Activated CD4-positive, alpha-beta memory T cell treated with anti-CD3 and anti-CD28 coated beads for 36 hours (primary cell): Measurements from ENCODE around the gene HRH2. TPM values are rescaled to one million over a fixed set of nuclear protein-coding genes. Genes with fewer than 3 reads are reported as not detected.

Experiments
- CTCF ChIA-PET: fragments of 350-600 bp; sonication (Branson Sonifier 250); formaldehyde crosslinking; loops from one replicate; lab custom pipeline; 2021; ENCODE audit warnings: antibody characterized with exemption, inconsistent platforms; lab: Charles Lee
- POLR2A ChIA-PET: fragments of 350-600 bp; sonication (Branson Sonifier 250); formaldehyde crosslinking; loops from one replicate; lab custom pipeline; 2021; ENCODE audit warnings: antibody characterized with exemption; lab: Charles Lee
- DNase-seq: peaks from one replicate; pipeline ENCODE4 v3.0.0-alpha.2; 2020
- H3K27ac Mint-ChIP-seq: one replicate; pipeline ENCODE4 v1.8.0; 2021; ENCODE audit warnings: mixed read lengths
- H3K27me3 Mint-ChIP-seq: one replicate; pipeline ENCODE4 v1.8.0; 2021; ENCODE audit warnings: mixed read lengths
- H3K36me3 Mint-ChIP-seq: one replicate; pipeline ENCODE4 v1.8.0; 2021; ENCODE audit warnings: mixed read lengths
- H3K4me1 Mint-ChIP-seq: one replicate; pipeline ENCODE4 v1.8.0; 2021; ENCODE audit warnings: low read depth, mixed read lengths
- H3K4me3 Mint-ChIP-seq: one replicate; pipeline ENCODE4 v1.8.0; 2021; ENCODE audit warnings: mild to moderate bottlenecking, mixed read lengths
- H3K9me3 Mint-ChIP-seq: one replicate; pipeline ENCODE4 v1.8.0; 2021; ENCODE audit warnings: mixed read lengths
- intact Hi-C: fragments of 100-400 bp; cut with micrococcal nuclease; formaldehyde crosslinking; loops from one replicate; pipeline ENCODE4 v1.15.1; 2023
- total RNA-seq, 2 experiments: library from RNA; stranded (reverse); gene quantifications; one replicate each; pipeline ENCODE4 v1.2.3, GENCODE V29; 2021

HRH2 gene
- total RNA-seq, 2 experiments from 2014 or later = 11.6 to 11.8 TPM

DNA sequence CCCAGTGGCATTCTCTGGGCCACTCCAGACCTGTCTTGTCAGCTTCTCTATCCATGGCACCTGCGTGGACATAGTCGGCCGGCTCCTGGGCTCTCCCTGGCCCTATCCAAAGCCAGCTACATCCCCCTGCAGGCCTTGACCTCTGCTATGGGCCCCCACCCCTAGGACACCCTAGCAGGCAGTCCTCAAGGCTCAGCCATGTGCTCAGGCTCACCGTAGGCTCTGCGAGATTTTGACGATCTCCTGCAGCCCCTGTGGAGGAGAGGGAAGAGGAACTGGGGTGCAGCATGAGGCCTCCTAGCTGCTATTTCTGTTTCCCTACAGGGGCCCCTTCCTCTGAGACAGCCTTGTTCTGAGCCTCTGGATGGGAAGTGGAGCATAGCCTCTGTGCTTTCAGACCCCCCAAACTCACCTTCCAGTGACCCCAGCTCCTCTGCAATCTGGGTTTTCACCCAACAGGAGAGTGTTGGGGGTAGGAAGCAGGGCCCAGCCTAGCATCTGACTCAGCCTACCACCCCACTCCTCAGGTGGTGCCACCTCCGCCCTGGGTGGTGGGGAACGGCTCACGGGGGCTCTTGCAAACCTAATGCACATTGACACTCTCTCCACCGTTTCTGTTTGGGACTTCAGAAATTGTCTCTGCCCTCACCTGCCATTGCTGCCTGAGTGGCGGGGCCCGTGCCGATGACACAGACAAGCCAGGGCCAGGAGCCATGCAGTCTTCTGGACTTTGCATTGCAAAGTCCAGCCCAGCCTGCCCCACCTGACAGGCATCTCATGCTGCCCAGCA lies 36.7 kb downstream of the HRH2 start:
- Mint-ChIP-seq H3K36me3 (peaks cover 2% of the 10 kb centered on the region), H3K9me3 (no peaks in the 10 kb centered on the region), H3K4me1 (peaks cover 16% of the 10 kb centered on the region), H3K4me3 (no peak overlapping the region), H3K27ac (no peak overlapping the region), H3K27me3 (no peaks in the 10 kb centered on the region)
- ChIA-PET CTCF (interaction anchor here (1.2 to 15.7 kb wide), 3 partner anchors 24 to 162 kb away, joined by 3 to 273 read pairs (median 8); no protein-coding TSS in a partner anchor), POLR2A (interaction anchor here (0.9 kb wide), 1 partner anchor 161 kb away, joined by 3 read pairs; no protein-coding TSS in a partner anchor)
- intact Hi-C loops = no loop called here
- DNase-seq = no peak

DNA sequence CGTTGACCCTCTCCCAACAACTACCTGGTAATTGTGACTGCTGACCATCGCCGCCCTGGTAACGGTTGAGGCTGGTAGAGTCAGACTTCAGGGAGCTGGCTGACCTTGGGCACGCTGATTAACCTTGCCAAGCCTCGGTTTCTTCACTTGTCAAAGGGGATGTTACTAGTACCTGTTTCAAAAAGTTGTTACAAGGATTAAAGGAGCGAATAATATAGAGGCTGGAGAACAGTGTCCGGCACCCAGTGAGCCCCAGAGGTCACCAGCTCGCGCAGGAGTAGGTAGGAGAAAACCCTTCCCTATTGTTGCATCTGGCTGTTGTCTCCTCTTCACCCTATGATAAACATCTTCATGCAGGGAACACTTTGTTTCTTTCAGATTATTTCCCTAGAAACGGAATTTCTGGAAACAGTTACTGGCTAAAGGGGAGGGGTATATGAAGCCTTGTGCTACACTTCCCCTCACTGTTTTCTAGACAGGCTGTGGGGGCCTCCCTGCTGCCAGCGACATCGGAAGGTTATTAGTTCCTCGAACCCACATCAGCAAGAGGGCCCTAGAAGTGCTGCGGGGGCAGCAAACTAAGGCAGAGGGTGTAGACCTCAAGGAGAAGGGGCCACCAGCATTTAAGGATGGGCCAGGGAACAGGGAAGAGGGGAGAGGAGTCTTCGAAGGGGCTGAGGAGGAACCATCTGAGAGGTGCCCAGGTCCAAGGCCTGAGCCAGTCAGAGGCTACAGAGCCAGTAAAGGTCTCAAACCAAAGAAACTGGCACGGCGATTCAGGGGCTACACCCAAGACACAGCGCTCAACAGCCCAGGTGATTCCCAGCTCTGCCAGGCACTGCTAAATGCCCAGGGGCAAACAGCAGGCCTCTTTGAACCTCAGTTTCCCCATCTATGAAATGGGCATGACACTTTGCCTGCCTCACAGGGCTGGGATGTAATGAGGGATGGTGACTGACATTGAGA lies 37.6 kb downstream of the HRH2 start:
- peak overlapping the region; percentile 90 for H3K27ac Mint-ChIP-seq
- POLR2A ChIA-PET = interaction anchor here (1.4 kb wide), 1 partner anchor 161 kb away, joined by 4 read pairs; no protein-coding TSS in a partner anchor
- no peaks in the 10 kb centered on the region for H3K9me3 Mint-ChIP-seq
- CTCF ChIA-PET = interaction anchor here (0.9 to 15.7 kb wide), 8 partner anchors 9 to 214 kb away, joined by 3 to 273 read pairs (median 8); partner anchors contain the start of gene HRH2
- peak overlapping the region; percentile 60 for H3K4me3 Mint-ChIP-seq
- intact Hi-C loops = loop anchor here (1.0 kb wide), 4 partner anchors 38 to 174 kb away; no protein-coding TSS in a partner anchor
- peaks cover 16% of the 10 kb centered on the region for H3K4me1 Mint-ChIP-seq
- peaks cover 5% of the 10 kb centered on the region for H3K36me3 Mint-ChIP-seq
- no peak for DNase-seq
- no peaks in the 10 kb centered on the region for H3K27me3 Mint-ChIP-seq

DNA sequence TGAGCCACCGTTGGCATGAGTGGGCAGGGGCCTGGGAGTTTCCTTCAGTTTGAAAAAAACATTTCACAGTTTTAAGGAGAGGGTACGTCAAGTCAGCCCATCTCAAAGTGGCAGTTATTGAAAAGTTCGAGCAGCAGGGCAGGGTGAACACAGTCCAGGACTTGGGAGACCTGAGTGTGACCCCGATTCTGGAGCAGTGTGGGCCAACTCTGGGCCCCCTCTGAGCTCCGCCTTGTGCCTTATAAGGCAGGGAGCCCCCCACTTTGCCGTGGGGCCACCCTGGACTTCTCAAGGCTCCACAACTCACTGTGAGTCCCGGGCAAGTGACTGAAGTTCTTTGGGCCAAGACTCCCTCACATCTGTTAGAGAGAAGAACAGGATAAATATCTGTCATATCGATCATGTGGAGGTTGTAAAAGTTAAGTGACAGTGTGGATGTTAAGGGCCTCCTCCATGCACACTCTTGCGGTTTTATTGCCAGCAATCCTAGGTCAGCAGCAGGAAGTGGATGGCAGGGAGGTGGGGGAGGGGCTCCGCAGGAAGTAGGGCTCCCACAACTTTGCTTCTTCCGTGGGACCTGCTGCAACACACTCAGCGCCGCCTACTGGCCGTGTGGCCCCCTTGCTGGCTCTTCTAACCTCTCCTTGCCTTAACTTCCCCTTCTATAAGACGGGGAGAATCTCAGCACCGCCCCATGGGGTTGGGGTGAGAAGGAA lies 38.4 kb downstream of the HRH2 start:
- Mint-ChIP-seq H3K4me3 (peak overlapping the region; percentile 60), H3K9me3 (no peaks in the 10 kb centered on the region), H3K4me1 (peaks cover 16% of the 10 kb centered on the region), H3K27ac (peak overlapping the region; percentile 90), H3K27me3 (no peaks in the 10 kb centered on the region), H3K36me3 (peaks cover 5% of the 10 kb centered on the region)
- ChIA-PET POLR2A (interaction anchor here (1.4 kb wide), 1 partner anchor 162 kb away, joined by 4 read pairs; no protein-coding TSS in a partner anchor), CTCF (interaction anchor here (0.8 to 15.7 kb wide), 17 partner anchors 8 to 215 kb away, joined by 3 to 273 read pairs (median 4); partner anchors contain the start of gene HRH2)
- peak; percentile 92 for DNase-seq
- intact Hi-C loops = loop anchor here (1.0 kb wide), 4 partner anchors 39 to 175 kb away; no protein-coding TSS in a partner anchor

DNA sequence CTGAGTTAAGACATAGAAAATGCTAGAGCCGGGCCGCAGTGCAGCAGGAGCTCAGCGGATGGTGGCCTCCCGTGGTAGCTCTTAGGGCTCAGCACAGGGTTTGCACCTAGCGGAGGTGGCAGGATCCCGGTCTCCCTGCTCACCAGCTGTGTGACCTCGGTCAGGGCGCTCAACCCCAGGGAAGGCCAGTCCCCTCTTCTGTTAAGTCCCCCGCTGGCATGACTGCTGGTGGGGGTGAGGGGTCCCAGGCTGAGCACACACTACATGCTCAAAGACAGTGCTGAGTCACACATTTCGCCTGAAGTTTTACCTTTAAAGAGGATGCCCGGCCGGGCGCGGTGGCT lies 39.0 kb downstream of the HRH2 start:
- Mint-ChIP-seq H3K27me3 (no peaks in the 10 kb centered on the region), H3K9me3 (no peaks in the 10 kb centered on the region), H3K4me3 (no peak overlapping the region), H3K27ac (no peak overlapping the region), H3K36me3 (peaks cover 5% of the 10 kb centered on the region), H3K4me1 (peaks cover 16% of the 10 kb centered on the region)
- POLR2A ChIA-PET = interaction anchor here (1.4 kb wide), 1 partner anchor 163 kb away, joined by 4 read pairs; no protein-coding TSS in a partner anchor
- CTCF ChIA-PET = interaction anchor here (0.8 to 15.7 kb wide), 17 partner anchors 8 to 216 kb away, joined by 3 to 273 read pairs (median 4); partner anchors contain the start of gene HRH2
- intact Hi-C loops = loop anchor here (1.0 kb wide), 4 partner anchors 40 to 176 kb away; no protein-coding TSS in a partner anchor
- DNase-seq = no peak

DNA sequence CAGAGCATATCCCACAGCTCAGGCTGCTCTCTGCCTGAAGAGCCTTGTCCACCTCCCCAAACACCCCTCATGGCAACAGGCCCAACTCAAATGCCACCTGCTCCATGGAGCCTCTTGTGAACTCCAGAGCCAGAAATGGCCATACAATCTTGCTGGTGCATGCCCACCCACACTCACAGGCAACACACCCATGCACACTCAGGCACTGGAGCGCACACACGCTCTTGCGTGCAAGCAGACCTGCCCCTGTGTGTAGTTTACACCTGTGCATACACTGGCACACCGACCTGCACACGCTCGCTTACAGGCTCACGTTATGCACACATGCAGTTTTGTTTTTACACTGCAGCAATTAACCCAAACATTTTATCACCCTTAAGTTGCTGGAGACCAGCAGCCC lies 40.0 kb downstream of the HRH2 start:
- peak overlapping the region; percentile 4 for H3K27ac Mint-ChIP-seq
- H3K27me3 Mint-ChIP-seq = no peaks in the 10 kb centered on the region
- POLR2A ChIA-PET = no interaction called here
- H3K36me3 Mint-ChIP-seq = peaks cover 5% of the 10 kb centered on the region
- intact Hi-C loops = no loop called here
- DNase-seq = no peak
- H3K4me1 Mint-ChIP-seq = peaks cover 16% of the 10 kb centered on the region
- H3K4me3 Mint-ChIP-seq = no peak overlapping the region
- CTCF ChIA-PET = interaction anchor here (1.0 to 15.7 kb wide), 5 partner anchors 9 to 165 kb away, joined by 3 to 273 read pairs (median 4); no protein-coding TSS in a partner anchor
- no peaks in the 10 kb centered on the region for H3K9me3 Mint-ChIP-seq

DNA sequence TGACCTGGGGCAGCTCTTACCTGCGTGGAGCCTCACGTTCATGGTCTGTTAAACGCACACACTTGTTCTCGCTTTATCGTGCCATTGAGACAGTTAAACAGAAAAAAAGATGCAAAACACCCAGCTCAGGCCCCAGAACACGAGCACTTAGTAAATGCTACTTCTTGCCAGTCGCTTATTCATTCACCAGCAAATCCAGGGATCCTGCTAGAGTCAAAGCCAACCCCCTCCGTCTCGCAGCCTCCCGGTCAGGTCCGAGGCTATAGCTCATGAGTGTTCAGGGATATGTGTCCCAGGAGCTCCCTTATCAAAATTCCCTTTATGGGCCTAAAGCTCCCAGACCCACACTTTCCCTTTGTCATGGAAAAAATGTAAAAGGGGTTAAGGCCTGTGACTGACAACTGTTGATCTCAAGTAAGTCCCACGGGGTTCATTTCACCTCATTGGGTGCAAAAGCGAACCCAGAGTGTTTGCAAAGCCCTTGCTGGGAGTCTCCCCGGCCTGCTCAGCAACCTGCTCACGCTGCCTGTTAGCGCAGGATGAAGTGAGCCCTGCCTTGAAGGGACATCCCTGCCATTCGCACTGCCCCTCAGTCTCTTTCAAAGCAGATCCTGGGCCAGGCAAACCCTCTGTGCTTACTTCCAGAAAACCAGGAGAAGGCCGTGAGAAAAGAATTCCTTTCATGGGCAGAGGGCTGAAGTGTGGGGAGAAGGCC lies 40.7 kb downstream of the HRH2 start:
- peaks cover 9% of the 10 kb centered on the region for H3K36me3 Mint-ChIP-seq
- no peak overlapping the region for H3K27ac Mint-ChIP-seq
- intact Hi-C loops = no loop called here

DNA sequence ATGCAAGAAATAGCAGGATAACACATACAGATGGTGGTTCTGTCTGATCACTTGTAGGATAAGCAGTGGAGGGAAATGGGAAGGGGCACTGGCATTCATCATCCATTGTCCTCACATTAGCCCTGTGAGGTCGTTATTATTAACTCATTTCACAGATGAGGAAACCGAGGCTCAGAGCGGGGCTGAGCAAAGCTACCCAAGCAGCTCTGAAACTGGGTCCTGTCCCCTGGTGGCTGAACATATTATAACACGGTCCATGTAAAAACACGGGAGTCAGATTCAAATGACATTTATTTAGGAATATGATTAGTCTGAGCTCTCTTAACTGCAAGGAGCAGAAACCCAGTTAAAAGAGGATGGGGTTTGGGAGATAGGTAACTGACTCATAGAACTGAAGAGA lies 43.1 kb downstream of the HRH2 start:
- peak; percentile 9 for DNase-seq
- Mint-ChIP-seq H3K9me3 (no peaks in the 10 kb centered on the region), H3K27me3 (no peaks in the 10 kb centered on the region), H3K4me1 (peaks cover 9% of the 10 kb centered on the region), H3K27ac (no peak overlapping the region), H3K4me3 (no peak overlapping the region), H3K36me3 (peaks cover 10% of the 10 kb centered on the region)
- intact Hi-C loops = no loop called here
- POLR2A ChIA-PET = no interaction called here
- CTCF ChIA-PET = interaction anchor here (0.6 to 15.7 kb wide), 15 partner anchors 10 to 236 kb away, joined by 3 to 273 read pairs (median 3); no protein-coding TSS in a partner anchor

More for the DNA sequence above, 40.7 kb downstream of the HRH2 start:
- Mint-ChIP-seq H3K4me3 (no peak overlapping the region), H3K27me3 (no peaks in the 10 kb centered on the region), H3K4me1 (peaks cover 16% of the 10 kb centered on the region), H3K9me3 (no peaks in the 10 kb centered on the region)
- no peak for DNase-seq
- POLR2A ChIA-PET = no interaction called here
- CTCF ChIA-PET = interaction anchor here (1.9 to 15.7 kb wide), 3 partner anchors 20 to 166 kb away, joined by 4 to 273 read pairs (median 24); no protein-coding TSS in a partner anchor

DNA sequence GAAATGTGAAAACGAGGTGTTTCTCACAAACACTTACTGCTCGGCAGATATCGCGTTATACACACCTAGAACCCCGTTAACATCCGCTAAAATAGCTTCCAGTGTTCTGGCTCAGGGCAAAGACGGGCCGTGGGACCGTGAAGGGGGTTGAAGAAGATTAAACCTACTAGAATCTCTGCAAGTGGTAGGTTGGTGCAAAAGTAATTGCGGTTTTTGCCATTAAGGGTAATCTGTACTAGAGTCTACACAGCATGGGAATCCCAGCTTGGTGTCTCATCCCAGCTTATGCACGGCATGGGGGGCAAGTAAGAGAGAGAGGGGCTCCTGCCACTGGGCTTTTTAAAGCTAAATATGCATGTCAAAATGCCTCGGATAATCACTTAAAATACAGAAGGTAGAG lies 43.9 kb downstream of the HRH2 start:
- Mint-ChIP-seq H3K4me3 (no peak overlapping the region), H3K36me3 (peaks cover 10% of the 10 kb centered on the region), H3K27ac (no peak overlapping the region), H3K9me3 (no peaks in the 10 kb centered on the region), H3K4me1 (peaks cover 3% of the 10 kb centered on the region), H3K27me3 (no peaks in the 10 kb centered on the region)
- CTCF ChIA-PET = interaction anchor here (0.5 to 15.7 kb wide), 13 partner anchors 17 to 237 kb away, joined by 3 to 273 read pairs (median 3); no protein-coding TSS in a partner anchor
- intact Hi-C loops = no loop called here
- POLR2A ChIA-PET = no interaction called here
- DNase-seq = no peak

DNA sequence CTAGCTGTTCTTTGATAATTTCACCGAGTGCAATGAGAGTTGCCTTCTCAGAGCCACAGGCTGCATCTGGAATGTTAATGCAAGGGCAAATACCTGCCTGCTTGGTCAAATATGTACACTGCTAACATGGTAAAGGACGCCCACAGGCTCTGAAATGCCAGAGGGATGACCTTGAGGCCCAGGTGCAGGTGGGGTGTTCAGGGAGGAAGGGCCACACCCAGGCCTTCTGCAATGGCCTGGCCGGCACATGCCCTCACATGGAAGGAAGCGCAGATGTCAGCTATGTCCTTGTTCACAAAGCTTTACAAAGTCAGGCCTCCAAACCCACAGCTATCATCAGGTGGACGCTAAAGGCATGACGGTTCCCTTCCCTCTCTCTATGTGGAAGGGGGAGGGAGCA lies 48.6 kb downstream of the HRH2 start:
- ChIA-PET CTCF (interaction anchor here (0.7 to 15.7 kb wide), 3 partner anchors 9 to 174 kb away, joined by 4 to 273 read pairs (median 8); no protein-coding TSS in a partner anchor), POLR2A (no interaction called here)
- DNase-seq = peak; percentile 3
- H3K4me1 Mint-ChIP-seq = peaks cover 12% of the 10 kb centered on the region
- H3K27ac Mint-ChIP-seq = no peak overlapping the region
- no peaks in the 10 kb centered on the region for H3K9me3 Mint-ChIP-seq
- intact Hi-C loops = no loop called here
- H3K36me3 Mint-ChIP-seq = peaks cover 19% of the 10 kb centered on the region
- H3K27me3 Mint-ChIP-seq = no peaks in the 10 kb centered on the region
- no peak overlapping the region for H3K4me3 Mint-ChIP-seq

DNA sequence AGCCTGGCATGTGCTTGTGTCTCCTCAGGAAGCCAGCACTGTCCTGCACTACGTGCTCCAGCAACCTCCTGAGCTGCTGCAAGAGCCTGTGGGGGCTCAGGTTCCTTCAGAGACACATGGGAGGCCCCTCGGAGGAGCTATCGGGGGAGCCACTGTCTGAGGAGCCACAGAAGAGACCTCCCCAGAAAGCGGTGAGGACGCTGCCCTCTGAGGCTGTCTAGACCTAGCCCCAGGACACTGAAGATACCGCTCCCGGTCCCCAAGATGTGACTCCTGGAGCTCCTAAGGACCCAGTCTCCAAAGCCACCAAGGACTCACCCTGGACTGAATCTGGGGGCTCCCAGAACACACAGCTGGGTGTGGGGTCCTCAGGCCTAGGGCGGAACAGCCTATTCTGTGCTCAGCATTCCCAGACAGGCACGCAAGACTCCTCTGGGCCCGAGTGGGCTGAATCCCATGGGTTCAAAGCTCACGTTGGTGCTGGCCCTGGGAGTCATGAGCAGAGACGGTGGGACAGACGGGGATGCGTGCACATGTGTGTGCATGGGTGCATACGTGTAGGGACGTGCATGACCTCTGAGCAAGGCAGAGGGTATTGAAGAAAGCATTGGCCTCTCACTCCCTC lies 50.0 kb downstream of the HRH2 start:
- intact Hi-C loops = no loop called here
- peaks cover 12% of the 10 kb centered on the region for H3K4me1 Mint-ChIP-seq
- no peaks in the 10 kb centered on the region for H3K9me3 Mint-ChIP-seq
- POLR2A ChIA-PET = interaction anchor here (0.6 kb wide), 1 partner anchor 186 kb away, joined by 3 read pairs; no protein-coding TSS in a partner anchor
- no peak overlapping the region for H3K27ac Mint-ChIP-seq
- H3K36me3 Mint-ChIP-seq = peaks cover 19% of the 10 kb centered on the region
- H3K27me3 Mint-ChIP-seq = no peaks in the 10 kb centered on the region
- H3K4me3 Mint-ChIP-seq = no peak overlapping the region
- DNase-seq = no peak
- CTCF ChIA-PET = interaction anchor here (1.7 kb wide), 1 partner anchor 11 kb away, joined by 11 read pairs; no protein-coding TSS in a partner anchor
